ENCODE measurements around the gene ZNF654.

Gene ZNF654

DNA sequence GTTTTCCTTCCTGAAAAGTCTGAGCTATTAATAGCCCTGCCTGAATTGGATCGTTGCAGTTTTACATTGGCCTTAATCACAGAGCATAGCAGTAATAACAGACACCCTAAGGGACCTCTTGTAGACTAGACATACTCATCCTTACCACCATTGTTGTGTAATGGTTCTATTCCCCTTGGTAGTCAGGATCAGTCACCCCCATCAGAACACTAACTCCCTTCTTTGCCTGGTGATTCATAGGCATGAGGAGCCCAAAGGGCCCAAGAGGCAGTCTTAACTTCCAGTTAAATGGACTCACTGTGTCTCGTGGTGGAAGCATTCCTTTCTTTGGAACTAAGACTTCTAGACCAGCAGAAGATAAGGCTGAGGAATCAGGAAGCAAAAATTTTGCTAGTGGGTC, 20.5 kb upstream of the ZNF654 start:
- TF ChIP-seq, protein P1, sequence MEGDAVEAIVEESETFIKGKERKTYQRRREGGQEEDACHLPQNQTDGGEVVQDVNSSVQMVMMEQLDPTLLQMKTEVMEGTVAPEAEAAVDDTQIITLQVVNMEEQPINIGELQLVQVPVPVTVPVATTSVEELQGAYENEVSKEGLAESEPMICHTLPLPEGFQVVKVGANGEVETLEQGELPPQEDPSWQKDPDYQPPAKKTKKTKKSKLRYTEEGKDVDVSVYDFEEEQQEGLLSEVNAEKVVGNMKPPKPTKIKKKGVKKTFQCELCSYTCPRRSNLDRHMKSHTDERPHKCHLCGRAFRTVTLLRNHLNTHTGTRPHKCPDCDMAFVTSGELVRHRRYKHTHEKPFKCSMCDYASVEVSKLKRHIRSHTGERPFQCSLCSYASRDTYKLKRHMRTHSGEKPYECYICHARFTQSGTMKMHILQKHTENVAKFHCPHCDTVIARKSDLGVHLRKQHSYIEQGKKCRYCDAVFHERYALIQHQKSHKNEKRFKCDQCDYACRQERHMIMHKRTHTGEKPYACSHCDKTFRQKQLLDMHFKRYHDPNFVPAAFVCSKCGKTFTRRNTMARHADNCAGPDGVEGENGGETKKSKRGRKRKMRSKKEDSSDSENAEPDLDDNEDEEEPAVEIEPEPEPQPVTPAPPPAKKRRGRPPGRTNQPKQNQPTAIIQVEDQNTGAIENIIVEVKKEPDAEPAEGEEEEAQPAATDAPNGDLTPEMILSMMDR (IDR thresholded peaks at IDR 0.05; ENCODE audit: extremely low read depth, missing control alignments) = no peak
- DNase-seq (ENCODE audit: low spot score) = no peak

DNA sequence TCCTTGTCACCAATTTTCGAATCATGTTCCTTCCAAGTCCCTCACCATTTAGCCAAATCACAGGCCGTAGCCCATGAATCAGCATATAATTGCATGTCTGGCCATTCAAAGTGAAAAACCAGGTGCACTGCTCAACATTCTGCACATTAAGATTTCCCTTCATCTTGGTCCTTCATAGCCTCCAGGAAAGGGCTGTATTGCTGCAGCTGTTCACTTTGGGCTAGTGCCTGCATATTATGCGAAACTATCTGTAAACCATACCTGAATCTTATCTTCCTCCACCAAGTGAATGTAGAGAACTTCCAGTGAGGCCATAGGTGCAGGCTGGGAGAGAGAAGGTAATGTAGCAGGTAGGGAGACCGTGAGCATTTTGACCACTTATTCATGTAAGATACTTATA, 18.5 kb upstream of the ZNF654 start:
- TF ChIP-seq, protein P1 (IDR thresholded peaks at IDR 0.05; ENCODE audit: extremely low read depth, missing control alignments) = no peak
- DNase-seq (ENCODE audit: low spot score) = no peak

DNA sequence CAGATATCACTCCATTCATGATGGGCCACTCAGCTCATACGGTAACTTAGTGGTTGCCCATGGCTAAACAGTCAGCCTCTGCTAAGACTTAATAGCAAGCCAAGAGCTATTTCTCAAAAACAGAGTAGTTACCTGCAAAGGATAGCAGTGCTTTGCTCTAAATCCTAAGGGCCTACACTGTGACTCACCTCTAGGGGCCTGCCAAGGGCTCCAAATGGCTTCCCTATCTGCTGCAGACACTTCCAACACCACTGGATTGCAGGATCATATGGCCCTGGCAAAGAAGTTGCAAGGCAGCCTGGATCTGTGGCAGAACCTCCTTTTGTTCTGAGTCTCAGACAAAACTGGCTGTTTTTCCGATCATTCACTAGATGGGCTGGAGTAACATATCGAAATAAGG, 18.1 kb upstream of the ZNF654 start:
- TF ChIP-seq, protein P1 (IDR thresholded peaks at IDR 0.05; ENCODE audit: extremely low read depth, missing control alignments) = no peak
- DNase-seq (ENCODE audit: low spot score) = no peak

DNA sequence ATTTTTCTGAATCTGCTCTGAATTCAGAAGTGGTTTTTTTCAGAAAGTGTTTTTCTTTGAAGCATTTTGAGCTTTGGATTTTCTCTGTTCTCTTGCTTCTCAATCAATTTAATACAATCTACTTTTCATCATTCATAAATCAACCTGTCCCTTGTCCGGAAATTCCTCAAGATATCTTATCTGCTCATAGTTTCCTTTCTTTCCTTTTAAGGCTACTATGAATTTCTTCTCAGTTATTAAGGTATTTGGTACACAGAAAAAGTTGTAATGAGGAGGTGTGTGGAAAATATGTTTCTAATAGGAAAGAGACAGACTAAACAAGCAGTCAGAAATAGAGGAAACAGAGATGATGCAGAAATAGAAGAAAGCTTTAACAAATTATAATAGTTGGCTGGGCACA, 14.6 kb upstream of the ZNF654 start:
- TF ChIP-seq, protein P1 (IDR thresholded peaks at IDR 0.05; ENCODE audit: extremely low read depth, missing control alignments) = no peak
- DNase-seq (ENCODE audit: low spot score) = no peak

DNA sequence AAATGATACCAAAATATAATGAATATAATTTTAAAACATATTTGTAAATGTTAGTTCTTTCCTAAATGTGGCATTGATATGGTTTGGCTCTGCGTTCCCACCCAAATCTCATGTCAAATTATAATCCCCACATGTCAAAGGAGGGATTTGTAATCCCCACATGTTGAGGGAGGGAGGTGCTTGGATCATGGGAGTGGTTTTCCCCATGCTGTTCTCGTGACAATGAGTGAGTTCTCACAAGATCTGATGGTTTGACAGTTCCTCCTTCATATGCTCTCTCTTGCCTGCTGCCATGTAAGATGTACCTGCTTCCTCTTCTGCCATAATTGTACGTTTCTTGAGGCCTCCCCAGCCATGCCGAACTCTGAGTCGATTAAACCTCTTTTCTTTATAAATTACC, 12.3 kb upstream of the ZNF654 start:
- no peak for DNase-seq (ENCODE audit: low spot score)
- TF ChIP-seq, protein P1 (IDR thresholded peaks at IDR 0.05; ENCODE audit: extremely low read depth, missing control alignments) = no peak

DNA sequence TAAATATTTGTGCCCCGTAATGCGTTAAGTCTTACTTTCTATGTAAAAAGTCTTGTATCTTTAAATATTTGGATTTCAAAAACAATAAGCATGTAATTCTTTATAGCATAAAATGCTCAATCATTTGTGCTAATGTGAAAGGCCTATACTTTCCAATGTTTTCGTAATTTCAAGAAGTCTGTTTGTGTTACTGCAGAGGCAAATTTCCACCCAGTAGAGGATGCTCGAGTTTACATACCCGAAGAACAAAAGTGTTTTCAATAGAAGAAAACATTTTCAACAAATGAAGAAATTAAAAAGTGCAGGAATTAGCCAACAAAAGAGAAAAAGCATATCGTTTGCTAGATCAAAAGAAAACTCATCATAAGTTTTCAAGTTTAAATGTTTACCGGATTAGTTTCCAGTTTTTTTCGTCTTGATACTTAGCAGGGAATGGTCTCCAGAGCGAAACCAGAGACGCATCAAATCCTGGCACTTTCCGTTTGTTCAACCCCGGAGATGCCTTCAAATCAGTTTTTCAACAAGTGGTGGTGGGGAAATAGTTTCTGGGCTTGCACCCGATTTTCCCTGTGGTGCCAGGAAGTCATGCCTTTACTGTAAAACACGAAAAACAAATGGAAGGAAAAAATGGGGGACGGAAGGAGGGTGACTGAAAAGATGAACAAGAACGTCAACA, 1.3 kb upstream of the ZNF654 start:
- TF ChIP-seq, protein P1 (IDR thresholded peaks at IDR 0.05; ENCODE audit: extremely low read depth, missing control alignments) = no peak
- no peak for DNase-seq (ENCODE audit: low spot score)

DNA sequence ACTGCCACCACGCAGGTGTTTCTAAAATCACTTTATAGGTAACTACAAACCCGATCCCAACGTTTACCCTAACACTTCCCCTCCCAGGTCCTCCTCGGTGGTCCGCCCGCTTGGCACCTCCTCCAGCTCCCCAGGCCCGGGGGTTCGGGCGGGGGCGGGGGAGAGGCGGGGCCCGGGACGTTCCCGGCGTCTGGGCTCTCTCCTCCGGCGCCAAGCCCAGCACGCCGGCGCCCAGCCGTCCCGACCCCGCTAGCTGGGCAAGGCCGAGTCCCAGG, 812 bp upstream of the ZNF654 start:
- no peak for DNase-seq (ENCODE audit: low spot score)
- TF ChIP-seq, protein P1 (IDR thresholded peaks at IDR 0.05; ENCODE audit: extremely low read depth, missing control alignments) = no peak
